HG03064 (cell line): Measurements from ENCODE around the gene ATP13A4.

ENCODE experiments used
- ATAC-seq: cut with Tn5 transposase; IDR thresholded peaks from one replicate; pipeline ENCODE4 v1.9.1; 2021; ENCODE audit warnings: low read depth; ENCODE audit not compliant: unreplicated experiment

Gene ATP13A4

GRCh38 chr3:193499136-193499770 is 55.4 kb downstream of the ATP13A4 start:
- no peak for ATAC-seq

- no peak for ATAC-seq
These were observed 56.5 kb downstream of the ATP13A4 start for GRCh38 chr3:193498215-193498614.

GRCh38 chr3:193496658-193497057 is 58.0 kb downstream of the ATP13A4 start:
- ATAC-seq, result no peak

GRCh38 chr3:193491026-193491425 is 63.7 kb downstream of the ATP13A4 start:
- ATAC-seq, result no peak

- no peak for ATAC-seq
These were observed 64.1 kb downstream of the ATP13A4 start for GRCh38 chr3:193490580-193490979.

GRCh38 chr3:193489949-193490348 is 64.7 kb downstream of the ATP13A4 start:
- no peak for ATAC-seq

GRCh38 chr3:193488741-193489140 is 66.0 kb downstream of the ATP13A4 start:
- no peak for ATAC-seq

- ATAC-seq, result no peak
These were observed 70.6 kb downstream of the ATP13A4 start for GRCh38 chr3:193483988-193484539.

- no peak for ATAC-seq
These were observed 73.3 kb downstream of the ATP13A4 start for GRCh38 chr3:193481436-193481835.

- no peak for ATAC-seq
These were observed 80.2 kb downstream of the ATP13A4 start for GRCh38 chr3:193474446-193474845.

- ATAC-seq, result no peak
These were observed 84.0 kb downstream of the ATP13A4 start for GRCh38 chr3:193470710-193471109.

GRCh38 chr3:193465992-193466608 is 88.6 kb downstream of the ATP13A4 start:
- ATAC-seq, result no peak

- ATAC-seq, result no peak
These were observed 89.8 kb downstream of the ATP13A4 start for GRCh38 chr3:193464889-193465288.

GRCh38 chr3:193457526-193457925 is 97.2 kb downstream of the ATP13A4 start:
- no peak for ATAC-seq

GRCh38 chr3:193452338-193452737 is 102.4 kb downstream of the ATP13A4 start:
- no peak for ATAC-seq

GRCh38 chr3:193451902-193452301 is 102.8 kb downstream of the ATP13A4 start:
- no peak for ATAC-seq

- no peak for ATAC-seq
These were observed 107.6 kb downstream of the ATP13A4 start for GRCh38 chr3:193446965-193447602.

GRCh38 chr3:193439423-193439822 is 115.3 kb downstream of the ATP13A4 start:
- no peak for ATAC-seq

GRCh38 chr3:193418576-193419373 is 135.9 kb downstream of the ATP13A4 start:
- ATAC-seq, result no peak

- ATAC-seq, result no peak
These were observed 138.1 kb downstream of the ATP13A4 start for GRCh38 chr3:193416629-193417028.

- ATAC-seq, result no peak
These were observed 147.0 kb downstream of the ATP13A4 start for GRCh38 chr3:193407688-193408087.
